LoVo (cell line): ENCODE results near the gene GATD1.

ENCODE experiments used
- DNase-seq: peaks from one replicate; pipeline ENCODE4 v3.0.0-alpha.2; 2016; ENCODE audit warnings: low spot score

The GATD1 gene, protein sequence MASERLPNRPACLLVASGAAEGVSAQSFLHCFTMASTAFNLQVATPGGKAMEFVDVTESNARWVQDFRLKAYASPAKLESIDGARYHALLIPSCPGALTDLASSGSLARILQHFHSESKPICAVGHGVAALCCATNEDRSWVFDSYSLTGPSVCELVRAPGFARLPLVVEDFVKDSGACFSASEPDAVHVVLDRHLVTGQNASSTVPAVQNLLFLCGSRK

DNA sequence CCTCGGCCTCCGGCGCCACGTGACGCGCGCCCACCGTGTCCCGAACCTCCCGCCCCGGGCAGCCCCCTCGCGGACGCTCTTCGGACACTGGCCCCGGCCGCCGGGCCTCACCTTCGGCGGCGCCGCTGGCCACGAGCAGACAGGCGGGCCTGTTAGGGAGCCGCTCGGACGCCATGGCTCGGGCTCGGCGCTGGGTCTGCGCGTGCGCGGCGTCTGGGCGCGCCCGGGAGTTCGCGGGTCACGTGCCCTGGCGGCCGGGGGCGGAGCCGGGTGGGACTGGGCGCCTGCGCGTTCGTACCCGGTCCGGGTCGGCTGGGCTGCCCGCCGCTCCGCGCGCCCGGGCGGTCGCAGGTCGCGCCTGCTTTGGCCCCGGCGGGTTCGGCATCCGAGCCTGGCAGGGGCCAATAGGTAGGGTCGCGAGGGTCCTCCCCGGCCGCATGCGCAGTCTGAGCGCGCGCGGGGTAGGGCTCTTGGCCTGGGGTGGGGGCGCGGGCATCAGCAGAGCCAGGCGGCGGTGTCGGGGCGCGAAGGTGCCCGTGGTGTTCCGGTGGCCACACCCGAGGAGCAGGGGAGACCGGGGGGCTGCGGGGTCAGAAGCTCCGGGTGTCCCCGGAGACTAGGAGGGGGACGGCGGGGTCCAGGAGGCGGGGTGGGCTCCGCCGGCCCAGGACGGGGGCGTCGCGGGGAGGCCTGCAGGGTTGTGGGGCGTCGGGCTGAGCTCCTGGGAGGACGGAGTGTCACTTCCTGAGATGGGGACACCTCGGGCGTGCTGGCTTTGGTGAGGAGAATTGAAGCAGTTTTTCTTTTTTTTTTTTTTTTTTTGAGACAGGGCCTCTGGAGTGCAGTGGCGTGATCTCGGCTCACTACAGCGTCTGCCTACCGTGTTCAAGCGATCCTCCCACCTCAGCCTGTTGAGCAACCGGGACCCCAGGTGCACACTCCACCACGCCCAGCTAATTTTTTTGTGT, at the start of gene GATD1:
TSS of gene GATD1 (minus strand) at position 200 of the 968 bp plus-strand sequence. CDS start at position 175, 25 bp downstream.
- peak; percentile 92 for DNase-seq

DNA sequence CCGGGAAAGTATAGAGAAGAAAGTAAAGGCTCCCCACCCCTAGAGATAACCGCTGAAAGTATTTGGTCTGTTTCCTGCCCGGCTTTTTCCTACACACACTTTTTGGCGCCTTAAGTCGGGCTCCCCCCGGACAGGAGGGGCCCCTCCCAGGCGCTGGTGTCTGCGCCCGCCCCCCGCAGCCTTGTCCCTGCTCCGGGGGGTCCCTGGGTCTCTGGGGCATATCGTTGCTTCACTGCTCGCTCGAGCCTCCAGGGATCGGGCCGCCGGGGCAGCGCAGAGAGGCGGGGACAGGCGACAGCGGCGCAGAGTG, 49.5 kb upstream of the GATD1 start:
- no peak for DNase-seq

DNA sequence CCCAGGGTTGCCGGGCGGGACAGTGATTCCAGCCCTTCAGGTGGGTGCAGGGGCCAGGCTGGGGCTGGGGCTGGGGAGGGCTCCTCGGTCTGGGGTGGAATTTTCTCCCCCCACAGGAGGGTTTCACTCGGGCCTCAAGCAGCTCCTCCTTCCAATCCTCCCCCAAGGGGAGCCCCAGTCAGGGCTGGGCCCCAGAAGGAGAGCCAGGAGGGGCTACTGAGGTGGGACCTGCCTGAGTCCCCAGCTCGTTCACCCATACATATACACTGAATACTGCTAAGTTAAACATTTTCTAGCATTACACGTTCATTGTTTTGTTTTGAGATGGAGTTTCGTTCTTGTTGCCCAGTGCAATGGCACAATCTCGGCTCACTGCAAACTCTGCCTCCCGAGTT, 48.9 kb upstream of the GATD1 start:
- DNase-seq = no peak

DNA sequence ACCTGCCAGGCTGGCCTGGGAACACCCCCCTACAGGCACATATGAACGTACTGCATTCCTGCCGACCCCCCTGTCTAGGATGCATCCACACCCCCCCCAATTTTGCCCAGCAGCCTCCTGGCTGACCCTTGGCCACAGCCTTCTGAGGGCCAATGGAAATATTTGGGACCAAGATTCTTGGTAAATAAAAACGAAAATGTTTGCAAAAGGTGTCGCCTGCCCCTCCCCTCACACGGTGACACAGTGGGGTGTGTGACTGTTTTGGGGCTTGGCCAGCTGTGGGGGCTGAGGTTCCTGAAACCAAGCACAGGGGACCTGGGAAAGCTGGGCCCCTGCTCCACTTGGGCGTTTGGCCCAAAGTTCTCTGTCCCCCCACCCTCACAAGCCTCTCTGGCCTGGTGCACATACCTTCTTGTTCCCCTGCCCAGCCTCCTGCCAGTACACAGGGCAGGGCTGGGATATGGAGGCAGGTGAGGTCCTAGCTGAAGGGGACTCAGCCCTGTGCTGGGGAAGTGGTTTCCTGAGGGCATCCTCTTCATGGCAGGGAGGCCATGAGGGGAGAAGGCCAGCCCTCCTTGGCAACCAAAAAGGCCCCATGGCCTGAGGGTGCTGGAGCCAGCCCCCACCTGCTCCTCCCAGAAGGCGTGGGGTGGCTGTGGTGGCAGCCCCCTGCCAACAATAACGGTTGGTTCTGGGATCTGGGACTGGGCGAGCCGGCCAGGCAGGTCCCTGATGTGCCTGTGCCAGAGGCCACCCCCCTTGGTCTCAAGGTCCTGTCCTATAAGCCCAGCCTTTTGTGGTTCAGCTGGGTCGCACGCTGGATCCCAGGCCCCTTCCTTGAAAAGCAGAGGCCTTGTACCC, 48.3 kb upstream of the GATD1 start:
- peak; percentile 52 for DNase-seq

DNA sequence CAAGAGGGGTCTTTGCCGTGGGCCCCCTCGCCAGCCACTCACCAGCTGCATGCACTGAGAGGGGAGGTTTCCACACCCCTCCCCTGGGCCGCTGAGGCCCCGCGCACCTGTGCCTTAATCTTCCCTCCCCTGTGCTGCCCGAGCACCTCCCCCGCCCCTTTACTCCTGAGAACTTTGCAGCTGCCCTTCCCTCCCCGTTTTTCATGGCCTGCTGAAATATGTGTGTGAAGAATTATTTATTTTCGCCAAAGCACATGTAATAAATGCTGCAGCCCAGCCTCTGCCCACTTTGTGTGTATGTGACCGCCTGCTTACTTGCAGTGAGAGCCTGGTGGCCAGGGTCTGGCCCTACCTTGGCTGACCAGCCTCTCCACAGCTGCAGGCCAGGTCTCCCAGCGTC, 47.7 kb upstream of the GATD1 start:
- no peak for DNase-seq

DNA sequence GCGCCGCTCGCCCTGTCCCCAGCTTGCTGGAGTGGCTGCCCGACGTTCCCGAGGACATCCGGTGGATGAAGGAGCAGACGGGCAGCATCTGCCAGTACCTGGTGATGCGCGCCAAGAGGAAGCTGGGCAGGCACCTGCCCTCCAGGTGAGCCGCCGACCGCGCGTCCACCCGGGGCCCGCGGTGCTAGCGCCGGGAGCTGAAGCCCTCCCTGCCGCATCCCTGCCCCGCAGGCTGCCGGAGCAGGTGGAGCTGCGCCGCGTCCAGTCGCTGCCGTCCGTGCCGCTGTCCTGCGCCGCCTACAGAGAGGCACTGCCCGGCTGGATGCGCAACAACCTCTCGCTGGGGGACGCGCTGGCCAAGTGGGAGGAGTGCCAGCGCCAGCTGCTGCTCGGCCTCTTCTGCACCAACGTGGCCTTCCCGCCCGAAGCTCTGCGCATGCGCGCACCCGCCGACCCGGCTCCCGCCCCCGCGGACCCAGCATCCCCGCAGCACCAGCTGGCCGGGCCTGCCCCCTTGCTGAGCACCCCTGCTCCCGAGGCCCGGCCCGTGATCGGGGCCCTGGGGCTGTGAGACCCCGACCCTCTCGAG, 47.1 kb upstream of the GATD1 start:
- DNase-seq = no peak

DNA sequence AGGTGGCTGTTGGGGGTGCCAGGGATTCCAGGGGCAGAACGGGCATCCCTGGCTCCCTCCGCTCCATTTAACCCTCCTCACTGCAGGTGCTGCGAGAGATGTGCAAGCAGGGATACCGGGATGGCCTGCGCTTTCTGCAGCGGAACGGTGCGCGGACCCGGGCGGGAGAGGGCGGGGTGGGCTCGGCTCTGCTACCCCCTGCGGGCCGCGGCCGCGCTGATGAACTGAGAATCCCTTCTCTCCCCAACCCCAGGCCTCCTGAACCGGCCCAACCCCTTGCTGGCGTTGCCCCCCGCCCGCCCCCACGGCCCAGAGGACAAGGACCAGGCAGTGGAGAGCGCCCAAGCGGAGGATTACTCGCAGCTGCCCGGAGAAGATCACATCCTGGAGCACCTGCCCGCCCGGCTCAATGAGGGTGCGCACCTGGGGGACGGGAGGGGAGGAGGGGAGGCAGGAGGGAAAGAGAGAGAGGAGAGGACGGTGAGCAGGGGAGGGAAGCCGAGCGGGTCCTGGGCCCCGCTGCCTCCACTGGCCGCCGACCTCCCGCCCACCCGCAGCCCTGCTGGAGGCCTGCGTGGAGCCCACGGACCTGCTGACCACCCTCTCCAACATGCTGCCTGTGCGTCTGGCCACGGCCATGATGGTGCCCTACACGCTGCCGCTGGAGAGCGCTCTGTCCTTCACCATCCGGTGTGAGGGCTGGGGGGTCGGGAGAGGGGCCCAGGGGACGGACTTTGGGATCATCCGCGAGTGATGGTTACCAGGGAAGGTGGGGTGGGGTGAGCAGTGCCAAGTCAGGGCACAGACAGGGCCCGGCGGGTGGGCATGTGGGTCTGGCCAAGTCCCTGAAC, 46.4 kb upstream of the GATD1 start:
- DNase-seq = no peak

DNA sequence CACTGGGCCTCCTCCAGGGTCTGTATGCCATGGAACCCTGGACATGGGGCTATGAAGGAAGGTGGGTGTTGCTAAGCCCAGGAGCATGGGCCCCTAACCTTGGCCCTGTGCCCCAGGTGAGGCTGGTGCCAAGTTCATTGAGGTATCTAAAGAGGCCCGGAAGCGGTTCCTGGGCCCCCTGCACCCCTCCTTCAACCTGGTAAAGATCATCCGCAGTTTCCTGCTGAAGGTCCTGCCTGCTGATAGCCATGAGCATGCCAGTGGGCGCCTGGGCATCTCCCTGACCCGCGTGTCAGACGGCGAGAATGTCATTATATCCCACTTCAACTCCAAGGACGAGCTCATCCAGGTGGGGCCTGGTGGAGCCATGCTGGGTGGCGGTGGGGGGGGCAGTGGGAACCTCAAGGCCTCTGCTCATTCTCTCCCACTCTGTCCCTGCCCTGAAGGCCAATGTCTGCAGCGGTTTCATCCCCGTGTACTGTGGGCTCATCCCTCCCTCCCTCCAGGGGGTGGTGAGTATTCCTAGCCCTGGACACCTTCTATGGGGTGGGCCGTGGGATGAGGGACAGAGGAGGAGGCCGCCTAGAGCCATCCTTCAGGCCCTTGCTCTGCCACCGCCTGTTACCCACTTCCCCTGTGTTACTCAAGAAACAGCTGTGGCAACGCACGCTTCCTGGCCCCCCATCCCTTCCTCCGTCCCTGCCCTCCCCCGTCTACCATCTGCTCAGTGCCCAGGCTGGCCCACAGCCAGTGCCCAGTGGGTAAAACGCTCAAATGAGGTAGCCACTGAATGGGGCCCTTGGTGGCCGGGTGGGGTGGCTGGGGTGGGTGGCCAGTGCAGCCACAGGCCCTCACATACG, 44.5 kb upstream of the GATD1 start:
- no peak for DNase-seq

DNA sequence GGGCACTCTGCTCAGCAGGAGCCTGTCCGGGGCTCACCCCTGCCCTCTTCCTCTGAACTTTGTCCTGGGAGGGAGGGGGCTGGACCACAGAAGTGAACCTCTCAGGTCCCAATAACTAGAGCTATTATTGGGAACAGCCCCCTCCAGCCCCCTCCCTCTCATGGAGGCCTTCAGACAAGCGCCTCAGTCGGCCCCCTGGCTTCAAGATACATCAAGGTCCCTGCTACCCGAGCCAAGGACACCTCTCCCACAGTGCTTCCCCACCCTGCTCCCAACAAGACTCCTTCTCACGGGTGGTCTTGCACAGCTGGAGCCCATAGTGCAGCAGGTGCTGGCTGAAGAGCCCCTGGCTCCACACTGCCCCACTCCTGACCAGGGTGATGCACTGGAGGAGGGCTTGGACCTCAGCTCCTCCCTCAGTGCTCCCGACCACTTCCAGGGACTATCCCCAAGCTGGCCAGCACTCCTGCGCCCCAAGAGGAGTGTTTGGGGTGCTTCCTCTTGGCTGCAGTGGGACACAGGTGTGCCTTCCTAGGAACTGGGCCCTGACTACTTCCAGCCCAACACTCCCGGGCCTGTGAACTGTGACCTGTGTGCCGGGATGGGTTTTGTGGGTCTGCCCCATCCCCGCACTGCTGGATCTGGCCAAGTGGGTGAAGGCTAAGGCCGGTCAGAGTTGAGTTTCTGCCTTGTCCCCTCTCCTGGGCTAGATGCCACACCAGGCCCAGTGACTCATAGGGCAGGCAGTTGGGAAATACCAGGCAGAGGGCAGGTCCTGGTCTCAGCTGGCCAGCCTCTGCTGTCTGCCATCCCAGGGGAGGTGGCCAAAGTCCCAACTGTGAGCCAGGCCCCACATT, 43.6 kb upstream of the GATD1 start:
- peak; percentile 71 for DNase-seq

DNA sequence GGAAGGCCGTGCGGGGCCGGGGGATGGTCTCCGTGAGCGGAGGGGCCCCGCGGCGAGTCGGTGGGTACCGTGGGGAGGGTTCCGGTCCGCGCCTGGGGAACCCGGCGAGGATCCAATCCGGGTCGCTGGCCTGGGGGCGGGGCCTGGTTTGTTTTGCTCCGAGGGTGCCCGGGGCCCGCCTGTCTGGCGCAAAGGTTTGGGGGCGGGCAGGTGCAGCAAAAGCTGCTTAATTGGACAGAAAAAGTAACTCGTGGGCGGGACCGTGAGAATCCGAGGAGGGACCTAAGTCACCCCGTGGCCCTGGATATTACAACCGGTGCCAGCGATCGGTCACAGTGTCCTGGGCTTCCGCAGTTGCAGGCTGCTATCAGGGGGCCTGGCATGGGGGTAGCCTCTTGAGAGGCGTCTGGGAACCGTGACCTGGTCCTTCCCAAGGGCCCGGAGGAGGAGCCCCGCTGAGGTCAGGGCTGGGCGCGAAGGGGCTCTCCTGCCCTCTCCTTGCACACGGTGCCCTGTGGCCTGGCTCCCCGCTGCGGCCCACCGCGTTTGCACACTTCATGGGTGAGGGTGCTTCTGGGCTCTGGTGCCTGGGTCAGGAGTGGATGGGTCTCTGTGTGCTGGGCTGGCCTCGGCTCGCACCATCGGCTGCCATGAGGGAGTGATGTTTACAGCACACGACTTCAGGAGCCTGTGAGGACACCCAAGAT, 42.8 kb upstream of the GATD1 start:
- DNase-seq = peak; percentile 87

DNA sequence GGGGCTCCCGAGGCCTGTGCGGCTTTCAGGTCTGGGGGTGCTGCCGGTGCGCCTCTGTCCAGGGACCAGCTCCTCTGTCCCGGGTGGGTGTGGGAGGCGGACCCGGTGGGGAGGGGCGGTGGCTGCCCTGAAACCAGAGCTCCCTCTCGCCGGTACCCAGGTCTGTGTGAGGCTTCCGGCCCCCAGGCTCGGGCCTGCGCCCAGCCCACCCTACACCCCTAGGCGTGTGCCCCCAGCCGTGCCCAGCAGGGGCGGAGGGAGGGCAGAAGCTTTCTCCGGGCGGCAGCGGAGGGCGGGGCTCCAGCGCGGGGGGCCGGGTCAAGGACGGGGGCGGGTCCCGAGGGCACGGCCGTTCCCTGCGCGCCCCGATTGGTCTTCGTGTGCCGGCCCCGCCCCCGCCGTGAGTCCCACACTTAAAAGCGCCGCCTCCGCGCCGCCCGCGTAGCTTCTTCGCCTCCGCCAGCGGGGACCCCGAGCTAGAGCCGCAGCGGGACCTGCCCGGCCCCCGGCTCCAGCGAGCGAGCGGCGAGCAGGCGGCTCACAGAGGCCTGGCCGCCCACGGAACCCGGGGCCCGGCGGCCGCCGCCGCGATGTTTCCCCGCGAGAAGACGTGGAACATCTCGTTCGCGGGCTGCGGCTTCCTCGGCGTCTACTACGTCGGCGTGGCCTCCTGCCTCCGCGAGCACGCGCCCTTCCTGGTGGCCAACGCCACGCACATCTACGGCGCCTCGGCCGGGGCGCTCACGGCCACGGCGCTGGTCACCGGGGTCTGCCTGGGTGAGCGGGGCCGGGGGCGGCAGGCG, 42.0 kb upstream of the GATD1 start:
- DNase-seq = peak; percentile 95

DNA sequence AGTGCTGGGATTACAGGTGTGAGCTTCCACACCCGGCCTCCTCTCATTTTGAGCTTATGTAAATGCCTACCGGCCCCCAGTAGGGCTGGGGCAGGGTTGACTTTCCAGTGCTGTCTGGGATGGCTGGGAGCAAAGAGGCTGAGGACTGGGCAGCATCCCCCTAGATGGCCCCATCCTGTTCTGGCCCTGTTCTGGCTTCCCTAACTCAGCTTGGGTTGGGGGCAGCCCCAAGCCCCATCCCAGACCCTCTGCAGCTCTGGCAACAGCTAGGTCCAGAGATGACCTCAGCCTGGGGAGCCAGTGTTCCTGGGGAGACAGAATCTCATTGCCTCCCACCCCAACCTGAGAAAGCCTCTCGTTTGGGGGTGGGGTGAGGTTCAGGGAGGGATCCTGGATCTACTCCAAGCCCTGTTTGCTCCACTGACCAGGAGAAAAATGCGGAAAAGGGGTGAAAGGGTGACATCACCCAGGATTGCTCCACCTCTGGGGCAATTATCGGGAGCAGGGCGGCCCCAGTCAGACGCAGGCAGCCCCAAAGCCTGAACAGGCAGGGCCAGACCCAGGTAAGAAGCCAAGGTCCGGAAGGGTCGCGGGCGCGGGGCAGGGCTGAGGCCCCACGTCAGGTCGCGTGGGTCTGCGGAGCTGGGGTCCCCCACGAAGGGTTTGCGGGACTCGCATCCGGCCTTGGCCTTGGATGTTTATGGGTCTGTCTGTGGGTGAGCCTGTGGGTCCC, 41.3 kb upstream of the GATD1 start, which contains the start of gene PNPLA2:
TSS of gene PNPLA2 (plus strand) at position 519 of the 733 bp plus-strand sequence. CDS start 805 bp downstream, outside the sequence.
- DNase-seq = no peak

DNA sequence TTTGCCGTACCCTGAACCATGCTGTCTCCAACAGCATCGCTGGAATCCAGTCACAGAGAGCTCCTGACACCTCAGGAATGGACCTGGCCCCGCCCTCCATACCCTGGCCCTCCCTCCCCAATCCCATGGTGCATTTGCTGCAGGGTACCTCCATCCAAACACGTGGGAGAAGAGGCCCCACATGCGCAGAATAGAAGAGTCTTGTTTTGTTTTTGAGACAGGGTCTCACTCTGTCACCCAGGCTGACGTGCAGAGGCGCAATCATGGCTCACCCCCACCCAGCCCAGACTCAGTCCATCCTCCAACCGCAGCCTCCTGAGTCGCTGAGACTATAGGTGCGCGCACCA, 39.1 kb upstream of the GATD1 start:
- no peak for DNase-seq

DNA sequence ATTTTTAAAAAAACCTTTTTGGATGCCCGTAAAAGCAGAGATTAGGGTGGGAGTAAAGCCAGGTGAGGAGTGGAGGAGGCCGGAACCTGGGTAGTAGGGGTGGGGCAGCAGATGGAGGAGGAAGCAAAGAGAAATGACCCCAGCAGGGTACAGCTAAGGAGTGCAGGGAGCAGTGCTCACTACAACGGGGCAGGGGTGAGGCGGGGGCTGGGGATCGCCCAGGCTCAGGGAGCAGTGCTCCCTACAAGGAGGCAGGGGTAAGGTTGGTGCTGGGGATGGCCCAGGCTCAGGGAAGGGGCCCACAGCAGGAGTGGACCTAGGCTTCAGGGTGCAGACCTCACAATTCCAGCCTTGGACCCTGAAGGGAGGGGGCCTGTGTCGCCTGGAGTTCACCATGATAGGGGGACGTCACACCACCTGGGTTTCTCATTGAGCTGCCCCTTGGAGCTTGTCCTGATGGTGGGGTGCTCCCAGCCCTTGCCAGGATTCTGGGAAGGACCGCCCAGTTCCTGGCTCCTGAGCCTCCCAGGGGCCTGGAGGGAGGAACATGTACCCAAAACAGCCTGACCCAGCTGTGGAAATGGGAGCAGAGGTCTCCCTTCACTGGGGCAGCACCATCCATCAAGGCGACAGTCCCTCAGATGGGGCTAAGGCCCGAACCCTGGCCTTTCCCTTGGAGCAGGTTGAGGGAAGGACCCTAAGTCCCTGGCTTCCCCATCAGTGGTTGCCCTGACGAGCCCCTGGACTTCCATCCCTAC, 38.6 kb upstream of the GATD1 start:
- no peak for DNase-seq

DNA sequence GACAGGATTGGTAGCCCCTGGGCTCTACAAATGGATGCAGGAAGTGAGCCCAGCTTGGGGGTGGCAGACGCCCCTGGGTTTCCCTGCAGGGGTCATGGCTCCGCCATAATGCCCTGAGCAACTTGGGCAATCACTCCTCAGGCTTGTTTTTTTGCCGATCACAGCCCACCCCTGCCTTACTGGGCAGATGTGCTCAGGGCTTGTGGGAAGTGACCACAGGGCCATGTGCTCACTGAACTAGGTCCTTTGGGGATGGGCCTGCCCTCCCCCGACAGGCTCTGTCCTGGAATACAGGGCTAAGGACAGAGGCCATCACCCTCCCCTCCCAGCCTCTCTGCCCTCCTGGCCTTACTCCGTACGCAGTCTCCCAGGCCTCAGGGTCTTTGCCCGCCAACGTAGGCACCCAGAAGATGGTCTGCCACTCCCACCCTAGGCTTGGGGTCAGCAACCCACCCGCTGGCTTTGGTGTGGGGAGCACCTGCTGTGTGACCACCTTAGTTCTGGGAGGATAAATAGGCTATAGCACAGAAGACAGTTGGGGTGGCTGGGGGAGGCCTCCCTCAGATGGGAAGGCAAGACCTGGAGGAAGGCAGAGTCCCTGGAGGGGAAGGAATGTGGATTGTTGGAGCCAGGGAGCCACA, 36.3 kb upstream of the GATD1 start:
- DNase-seq = no peak

DNA sequence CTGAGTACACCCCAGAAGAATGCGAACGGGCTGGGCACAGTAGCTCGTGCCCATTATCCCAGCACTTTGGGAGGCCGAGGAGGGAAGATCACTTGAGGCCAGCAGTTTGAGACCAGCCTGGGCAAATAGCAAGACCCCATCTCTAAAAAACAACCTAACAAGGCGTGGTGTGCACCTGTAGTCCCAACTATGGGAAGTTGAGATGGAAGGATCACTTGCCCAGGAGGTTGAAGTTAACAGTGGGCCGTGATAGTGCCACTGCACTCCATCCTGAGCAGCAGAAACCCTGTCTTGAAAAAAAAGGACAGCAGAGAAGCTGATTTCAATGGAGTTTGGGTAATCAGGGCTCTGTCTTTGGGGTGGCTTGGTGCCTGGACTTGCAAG, 35.8 kb upstream of the GATD1 start:
- no peak for DNase-seq
